Effector memory CD8-positive, alpha-beta T cell (primary cell): ENCODE data around the gene DLX6.

Source experiments
- ATAC-seq: fragments of 150-1000 bp; cut with Tn5 transposase; replicated peaks from 2 replicates; pipeline ENCODE4 v1.10.0; 2021; ENCODE audit warnings: mild to moderate bottlenecking, moderate library complexity
- DNase-seq, 3 experiments: peaks; one replicate each; pipeline ENCODE4 v3.0.0; 2021
- H3K27ac Mint-ChIP-seq, 2 donors: one replicate each; pipeline ENCODE4 v1.8.0; 2022; ENCODE audit warnings: mild to moderate bottlenecking in 2 of 2, mixed read lengths in 2 of 2, moderate library complexity in 2 of 2
- H3K27me3 Mint-ChIP-seq, 2 donors: one replicate each; pipeline ENCODE4 v1.8.0; 2022; ENCODE audit warnings: mixed read lengths in 2 of 2
- H3K36me3 Mint-ChIP-seq: one replicate; pipeline ENCODE4 v1.8.0; 2022; ENCODE audit warnings: mild to moderate bottlenecking, moderate library complexity, mixed read lengths; ENCODE audit not compliant: insufficient read depth
- H3K4me1 Mint-ChIP-seq, 2 donors: one replicate each; pipeline ENCODE4 v1.8.0; 2022; ENCODE audit warnings: low read depth in 2 of 2, mixed read lengths in 2 of 2
- H3K4me3 Mint-ChIP-seq, 2 donors: one replicate each; pipeline ENCODE4 v1.8.0; 2022; ENCODE audit warnings: mild to moderate bottlenecking in 2 of 2, mixed read lengths in 2 of 2, moderate library complexity in 2 of 2
- H3K9me3 Mint-ChIP-seq, 2 donors: one replicate each; pipeline ENCODE4 v1.8.0; 2022; ENCODE audit warnings: mixed read lengths in 2 of 2

Gene DLX6

DNA sequence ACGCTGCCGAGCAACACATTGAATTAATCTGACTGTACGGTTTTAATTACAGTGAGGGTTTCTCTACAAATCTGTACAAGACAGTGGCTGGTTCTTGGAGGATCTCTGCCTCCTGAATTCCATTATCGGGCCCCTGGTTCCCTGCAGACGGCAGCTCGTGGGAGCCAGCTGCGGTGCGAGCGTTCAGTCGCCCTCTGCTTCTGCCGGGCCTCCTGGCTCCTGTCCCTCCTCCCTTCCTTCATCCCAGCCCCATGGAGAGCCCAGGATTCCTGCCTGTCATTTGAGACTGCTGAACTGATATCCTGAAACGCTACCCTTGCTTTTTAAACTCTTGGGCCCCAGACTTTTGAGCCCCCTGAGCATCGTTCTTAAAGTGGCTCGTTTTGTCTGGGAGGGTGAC, 6.6 kb upstream of the DLX6 start:
- ATAC-seq (no peak), DNase-seq (no peak)
- Mint-ChIP-seq H3K36me3 (no peaks in the 10 kb centered on the region), H3K4me3 (no peak overlapping the region), H3K4me1 (peaks cover 0 to 3% of the 10 kb centered on the region in 2 donors), H3K9me3 (peaks cover 0 to 2% of the 10 kb centered on the region in 2 donors), H3K27me3 (peaks cover 94 to 100% of the 10 kb centered on the region in 2 donors), H3K27ac (no peak overlapping the region)

DNA sequence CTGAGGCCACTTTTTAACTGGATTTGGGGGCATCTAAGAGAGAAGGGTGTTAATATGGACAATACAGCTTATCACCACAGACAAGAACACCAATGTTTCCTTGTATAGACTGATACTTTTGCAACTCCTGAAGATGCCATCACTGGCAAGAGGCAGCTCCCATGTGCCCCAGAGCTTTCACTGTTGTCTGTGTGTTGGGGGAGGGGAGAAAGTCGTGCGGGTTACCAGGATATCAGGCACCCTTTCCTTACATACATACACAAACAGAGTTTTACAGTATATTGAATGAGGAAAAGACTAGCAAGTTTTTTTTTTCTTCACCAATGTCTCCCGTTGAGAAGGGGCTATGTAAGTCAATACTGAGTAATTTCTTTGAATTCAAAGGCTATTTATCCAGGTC, 4.1 kb upstream of the DLX6 start:
- peaks cover 77 to 92% of the 10 kb centered on the region in 2 donors for H3K27me3 Mint-ChIP-seq
- DNase-seq (no peak), ATAC-seq (no peak)
- H3K9me3 Mint-ChIP-seq = peaks cover 0 to 2% of the 10 kb centered on the region in 2 donors
- H3K36me3 Mint-ChIP-seq = no peaks in the 10 kb centered on the region
- H3K4me1 Mint-ChIP-seq = peaks cover 0 to 5% of the 10 kb centered on the region in 2 donors
- H3K4me3 Mint-ChIP-seq = no peak overlapping the region
- no peak overlapping the region for H3K27ac Mint-ChIP-seq

- no peak overlapping the region for H3K27ac Mint-ChIP-seq
- H3K4me3 Mint-ChIP-seq = no peak overlapping the region
- peaks cover 75 to 92% of the 10 kb centered on the region in 2 donors for H3K27me3 Mint-ChIP-seq
- ATAC-seq = no peak
- no peak for DNase-seq
- H3K4me1 Mint-ChIP-seq = peaks cover 4 to 9% of the 10 kb centered on the region in 2 donors
- H3K9me3 Mint-ChIP-seq = no peaks in the 10 kb centered on the region
- no peaks in the 10 kb centered on the region for H3K36me3 Mint-ChIP-seq
Observed at GRCh38 chr7:97001656-97002554, 3.4 kb upstream of the DLX6 start.

DNA sequence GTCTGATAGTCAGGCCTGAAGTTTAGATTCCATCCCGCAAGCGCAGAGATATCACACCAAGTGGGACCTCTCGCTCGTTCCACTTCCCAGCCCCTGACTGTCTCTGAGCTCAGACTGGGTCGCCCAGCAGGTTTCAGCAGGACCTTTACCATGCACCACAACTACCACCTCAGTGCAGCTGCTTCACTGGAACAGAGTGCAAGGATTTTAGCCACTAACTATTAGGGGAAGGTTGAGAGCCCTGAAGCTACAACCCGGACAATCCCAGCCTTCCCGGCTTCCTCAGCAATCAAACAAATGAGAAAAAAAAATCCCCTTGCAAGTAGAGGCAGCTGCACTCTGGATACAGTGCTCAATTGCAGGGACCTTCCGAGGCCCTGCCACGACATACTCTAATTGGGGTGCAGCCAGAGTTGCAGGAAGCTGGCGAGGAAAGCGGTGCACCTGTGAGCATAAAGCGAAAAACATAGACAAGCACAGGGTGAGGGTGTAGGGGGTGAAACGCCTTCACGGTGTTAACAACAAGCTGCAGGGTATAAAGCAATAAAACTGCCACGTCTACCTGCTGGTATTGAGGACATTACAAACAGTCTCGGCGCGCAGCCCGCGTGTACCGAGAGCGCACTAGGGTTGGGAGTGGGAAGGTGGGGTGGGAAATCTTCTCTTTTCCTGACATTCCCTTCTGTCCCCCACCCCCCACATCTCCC, 2.6 kb upstream of the DLX6 start:
- no peak for DNase-seq
- Mint-ChIP-seq H3K4me1 (peaks cover 5 to 10% of the 10 kb centered on the region in 2 donors), H3K27ac (no peak overlapping the region), H3K4me3 (peak overlapping the region in 1 of 2 donors; percentile 14), H3K9me3 (no peaks in the 10 kb centered on the region), H3K27me3 (peaks cover 75 to 92% of the 10 kb centered on the region in 2 donors), H3K36me3 (no peaks in the 10 kb centered on the region)
- no peak for ATAC-seq

DNA sequence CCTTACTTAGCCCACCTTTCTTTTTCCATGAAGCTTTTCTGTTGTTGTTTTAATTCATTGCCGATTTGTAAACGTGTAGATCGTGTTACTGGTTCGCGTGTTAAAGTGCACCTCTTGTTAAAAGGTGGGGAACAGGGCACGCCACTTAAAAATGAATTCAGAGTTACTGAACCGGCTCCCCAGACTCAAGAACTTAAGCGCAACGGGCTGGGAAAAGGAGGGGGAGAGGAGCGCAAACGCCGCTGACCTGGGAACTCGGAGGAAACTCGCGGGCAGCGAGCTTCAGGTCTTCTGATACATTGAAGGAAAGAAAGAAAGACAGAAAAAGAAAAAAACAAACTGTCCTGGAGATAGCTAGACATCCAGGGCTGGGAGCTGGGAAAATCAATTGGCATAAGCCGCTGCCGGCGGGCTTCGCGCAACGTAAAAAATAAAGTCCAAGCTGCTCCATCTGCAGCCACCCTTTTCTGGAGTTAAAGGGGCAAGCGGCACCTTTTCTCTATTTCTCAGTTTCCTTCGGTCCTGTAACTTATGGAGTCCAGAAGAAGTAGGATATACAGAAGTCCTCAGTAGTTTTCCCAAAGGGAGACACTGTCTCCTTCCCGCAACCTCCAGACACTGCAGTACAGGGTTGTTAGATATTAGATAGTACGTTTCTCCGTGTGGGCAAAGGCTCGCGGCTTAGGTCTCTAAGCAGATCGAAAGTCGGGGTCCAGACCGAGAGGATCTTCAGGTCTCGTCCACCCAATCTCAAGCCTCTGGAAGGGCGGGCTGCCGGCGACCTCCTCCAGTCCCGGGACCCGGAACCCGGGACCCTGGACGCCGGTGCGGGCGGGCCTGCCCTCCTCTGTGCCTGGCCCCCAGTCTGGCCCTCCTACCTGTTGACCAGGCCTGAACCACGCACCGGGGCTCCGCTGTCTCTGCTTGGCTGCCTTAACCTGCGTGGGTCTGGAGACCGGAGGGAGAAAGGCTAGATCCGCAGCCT, 1.8 kb upstream of the DLX6 start:
- Mint-ChIP-seq H3K36me3 (no peaks in the 10 kb centered on the region), H3K9me3 (no peaks in the 10 kb centered on the region), H3K4me3 (peak overlapping the region; percentile 70 to 82), H3K4me1 (peaks cover 5 to 10% of the 10 kb centered on the region in 2 donors), H3K27ac (no peak overlapping the region), H3K27me3 (peaks cover 75 to 92% of the 10 kb centered on the region in 2 donors)
- ATAC-seq = no peak
- DNase-seq = no peak

DNA sequence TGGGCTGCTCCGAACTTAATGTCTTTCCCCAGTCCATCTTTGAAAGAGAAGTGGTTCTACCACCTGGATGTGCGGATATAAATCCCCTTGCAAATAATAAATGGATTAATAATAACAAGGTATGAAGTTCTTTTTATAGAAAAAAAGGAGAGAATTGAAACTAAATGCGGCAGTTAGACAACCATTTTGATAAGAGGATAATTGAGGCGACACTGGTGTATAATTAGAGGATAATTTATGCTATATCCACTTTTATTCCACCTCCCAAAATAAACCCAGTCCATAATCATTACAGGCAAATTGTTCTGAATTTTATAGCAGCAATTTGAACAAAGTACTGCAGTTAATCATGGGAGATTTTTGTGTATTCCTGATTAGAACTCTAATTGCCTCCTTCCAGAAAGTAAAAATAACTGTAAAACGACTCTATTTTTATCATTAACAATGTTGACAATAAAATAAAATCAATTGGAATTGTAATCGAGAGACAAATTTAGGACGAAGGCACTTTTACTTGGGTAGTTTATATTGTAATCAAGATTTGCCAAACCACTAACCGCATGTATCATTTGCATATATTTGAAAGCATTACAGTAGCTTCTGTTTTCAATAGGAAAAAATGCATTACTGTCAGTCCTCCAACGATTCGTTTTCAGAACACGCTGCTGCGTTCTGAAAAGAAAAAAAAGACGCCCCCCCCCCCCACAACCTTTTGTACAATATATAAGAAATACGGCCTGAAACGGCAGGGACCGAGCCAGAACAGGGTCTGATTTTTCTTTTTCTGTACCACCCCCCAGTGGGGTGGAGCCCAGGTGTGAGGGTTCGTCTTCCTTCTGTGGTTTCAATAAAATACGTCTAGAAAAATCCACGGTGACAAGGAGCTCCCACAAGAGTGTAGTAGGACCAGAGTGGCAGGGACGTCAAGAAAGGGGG, 838 bp upstream of the DLX6 start:
- Mint-ChIP-seq H3K4me1 (peaks cover 5 to 10% of the 10 kb centered on the region in 2 donors), H3K9me3 (no peaks in the 10 kb centered on the region), H3K4me3 (peak overlapping the region; percentile 70 to 82), H3K27ac (no peak overlapping the region), H3K27me3 (peaks cover 75 to 92% of the 10 kb centered on the region in 2 donors), H3K36me3 (no peaks in the 10 kb centered on the region)
- ATAC-seq (no peak), DNase-seq (no peak)

DNA sequence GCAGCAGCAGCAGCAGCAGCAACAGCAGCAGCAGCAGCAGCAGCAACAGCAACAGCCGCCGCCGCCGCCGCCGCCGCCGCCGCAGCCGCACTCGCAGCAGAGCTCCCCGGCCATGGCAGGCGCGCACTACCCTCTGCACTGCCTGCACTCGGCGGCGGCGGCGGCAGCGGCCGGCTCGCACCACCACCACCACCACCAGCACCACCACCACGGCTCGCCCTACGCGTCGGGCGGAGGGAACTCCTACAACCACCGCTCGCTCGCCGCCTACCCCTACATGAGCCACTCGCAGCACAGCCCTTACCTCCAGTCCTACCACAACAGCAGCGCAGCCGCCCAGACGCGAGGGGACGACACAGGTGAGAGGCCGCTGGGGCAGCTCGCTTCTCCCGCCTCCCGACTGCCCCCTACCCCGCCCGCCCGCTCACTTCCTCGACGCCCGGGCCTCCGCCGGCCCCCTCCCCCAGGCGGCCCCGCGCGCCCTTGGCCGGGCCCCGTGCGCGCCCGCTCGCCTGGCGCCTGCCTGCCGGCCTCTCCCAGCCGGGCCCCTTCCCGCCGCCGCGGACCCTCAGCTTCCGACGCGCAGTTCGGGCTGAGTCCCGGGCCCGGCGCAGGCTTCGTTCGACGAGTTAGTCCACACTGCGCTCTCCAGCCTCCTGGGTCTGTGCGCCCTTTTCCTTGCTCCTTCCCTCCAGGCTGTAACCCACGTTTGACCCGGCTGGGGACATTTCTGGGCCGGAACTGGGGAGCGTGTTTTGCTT, 882 bp downstream of the DLX6 start:
- peaks cover 72 to 91% of the 10 kb centered on the region in 2 donors for H3K27me3 Mint-ChIP-seq
- no peaks in the 10 kb centered on the region for H3K9me3 Mint-ChIP-seq
- peak; percentile 66 for ATAC-seq
- peaks cover 5 to 10% of the 10 kb centered on the region in 2 donors for H3K4me1 Mint-ChIP-seq
- no peak overlapping the region for H3K27ac Mint-ChIP-seq
- peak overlapping the region; percentile 70 to 82 for H3K4me3 Mint-ChIP-seq
- H3K36me3 Mint-ChIP-seq = no peaks in the 10 kb centered on the region
- DNase-seq = no peak

GRCh38 chr7:97006816-97007582, 1.6 kb downstream of the DLX6 start:
- DNase-seq = no peak
- H3K4me1 Mint-ChIP-seq = peaks cover 5 to 10% of the 10 kb centered on the region in 2 donors
- no peaks in the 10 kb centered on the region for H3K9me3 Mint-ChIP-seq
- no peaks in the 10 kb centered on the region for H3K36me3 Mint-ChIP-seq
- ATAC-seq = no peak
- H3K27ac Mint-ChIP-seq = no peak overlapping the region
- H3K4me3 Mint-ChIP-seq = peak overlapping the region; percentile 70 to 82
- peaks cover 72 to 91% of the 10 kb centered on the region in 2 donors for H3K27me3 Mint-ChIP-seq

- no peaks in the 10 kb centered on the region for H3K9me3 Mint-ChIP-seq
- peaks cover 5 to 10% of the 10 kb centered on the region in 2 donors for H3K4me1 Mint-ChIP-seq
- peaks cover 72 to 91% of the 10 kb centered on the region in 2 donors for H3K27me3 Mint-ChIP-seq
- H3K4me3 Mint-ChIP-seq = no peak overlapping the region
- DNase-seq = no peak
- no peak overlapping the region for H3K27ac Mint-ChIP-seq
- no peaks in the 10 kb centered on the region for H3K36me3 Mint-ChIP-seq
- ATAC-seq = no peak
Observed at GRCh38 chr7:97007583-97007861, 2.2 kb downstream of the DLX6 start.

- Mint-ChIP-seq H3K27ac (no peak overlapping the region), H3K4me1 (peaks cover 5 to 7% of the 10 kb centered on the region in 2 donors), H3K4me3 (no peak overlapping the region)
Observed at GRCh38 chr7:97008275-97008917, 3.0 kb downstream of the DLX6 start.

More at GRCh38 chr7:97008275-97008917, 3.0 kb downstream of the DLX6 start:
- peaks cover 72 to 91% of the 10 kb centered on the region in 2 donors for H3K27me3 Mint-ChIP-seq
- H3K9me3 Mint-ChIP-seq = no peaks in the 10 kb centered on the region
- ATAC-seq (no peak), DNase-seq (no peak)
- H3K36me3 Mint-ChIP-seq = no peaks in the 10 kb centered on the region
